HepG2 (cell line): ENCODE measurements around the gene C20orf204. TPM values are rescaled to one million over a fixed set of nuclear protein-coding genes. Genes with fewer than 3 reads are reported as not detected.

ENCODE experiments used
- E2F1 ChIP-seq: sonication (generic); formaldehyde crosslinking; IDR thresholded peaks from 2 replicates; pipeline ENCODE4 v1.5.0; 2020; ENCODE audit warnings: missing genetic modification reagents
- HDAC1 ChIP-seq: sonication (generic); formaldehyde crosslinking; IDR thresholded peaks from 2 replicates; pipeline ENCODE4 v1.5.1; 2020; ENCODE audit warnings: mild to moderate bottlenecking, missing genetic modification reagents
- JUN ChIP-seq: sonication (generic); formaldehyde crosslinking; IDR thresholded peaks from 2 replicates; pipeline ENCODE4 v1.4.0; 2020; ENCODE audit warnings: mild to moderate bottlenecking, missing genetic modification reagents
- KAT8 ChIP-seq: IDR thresholded peaks from 2 replicates; pipeline ENCODE4 v1.6.1; 2016; ENCODE audit warnings: missing genetic modification reagents, missing compliant biosample characterization
- KLF16 ChIP-seq, 2 experiments: sonication (generic) in 1 of 2; formaldehyde crosslinking in 1 of 2; IDR thresholded peaks; 2 replicates each; pipeline versions ENCODE4 v1.6.1 to v1.8.0; 2016 to 2023; ENCODE audit warnings: missing genetic modification reagents in 2 of 2, missing compliant biosample characterization in 1 of 2
- NR3C1 ChIP-seq: sonication (generic); formaldehyde crosslinking; IDR thresholded peaks from 2 replicates; pipeline ENCODE4 v1.4.0; 2020; ENCODE audit warnings: missing genetic modification reagents
- SRSF4 ChIP-seq: fragments of 200-400 bp; formaldehyde crosslinking; IDR thresholded peaks from one replicate; pipeline ENCODE4 v1.6.1; 2018; ENCODE audit warnings: mild to moderate bottlenecking, low read depth, low read length, moderate library complexity; ENCODE audit not compliant: poor library complexity, severe bottlenecking
- ZMYM2 ChIP-seq: sonication (generic); formaldehyde crosslinking; IDR thresholded peaks from 2 replicates; pipeline ENCODE4 v1.8.0; 2022; ENCODE audit warnings: mild to moderate bottlenecking, missing genetic modification reagents
- ZNF205 ChIP-seq: IDR thresholded peaks from 2 replicates; pipeline ENCODE4 v1.6.1; 2018; ENCODE audit warnings: missing biosample characterization, missing genetic modification reagents
- ZNF619 ChIP-seq: sonication (generic); formaldehyde crosslinking; IDR thresholded peaks from 2 replicates; pipeline ENCODE4 v1.4.0; 2020; ENCODE audit warnings: mild to moderate bottlenecking, missing genetic modification reagents
- ZNF629 ChIP-seq: sonication (generic); formaldehyde crosslinking; conservative IDR thresholded peaks from 2 replicates; pipeline ENCODE4 v1.5.0; 2020; ENCODE audit warnings: missing genetic modification reagents
- ZNF674 ChIP-seq: sonication (generic); formaldehyde crosslinking; IDR thresholded peaks from 2 replicates; pipeline ENCODE4 v1.5.0; 2020; ENCODE audit warnings: low read depth, mild to moderate bottlenecking, missing genetic modification reagents
- ZNF724P ChIP-seq: sonication (generic); formaldehyde crosslinking; IDR thresholded peaks from 2 replicates; pipeline ENCODE4 v1.8.0; 2022; ENCODE audit warnings: missing genetic modification reagents, borderline replicate concordance
- ZNF878 ChIP-seq: sonication (generic); formaldehyde crosslinking; IDR thresholded peaks from 2 replicates; pipeline ENCODE4 v1.8.1; 2023; ENCODE audit warnings: mild to moderate bottlenecking, missing genetic modification reagents, moderate library complexity
- ZNF879 ChIP-seq: sonication (generic); formaldehyde crosslinking; IDR thresholded peaks from 2 replicates; pipeline ENCODE4 v1.8.1; 2023; ENCODE audit warnings: missing genetic modification reagents
- ZXDC ChIP-seq: sonication (generic); formaldehyde crosslinking; IDR thresholded peaks from 2 replicates; pipeline ENCODE4 v1.5.0; 2020; ENCODE audit warnings: mild to moderate bottlenecking, missing genetic modification reagents
- polyA plus RNA-seq, 8 experiments: library from polyadenylated mRNA; depleted of rRNA in 3 of 8; stranded (reverse) in 7 of 8; unstranded in 1 of 8; fragments of >200 nt; fragmentation: Illumina TruSeq in 4 of 8; extraction: Trizol in 4 of 8; gene quantifications; 2 replicates each; pipeline versions ENCODE4 v1.2.1 to v1.2.3, GENCODE V29; 2011 to 2016; ENCODE audit warnings: low read depth in 4 of 8, missing spikeins in 1 of 8, mixed read lengths in 1 of 8; ENCODE audit not compliant: insufficient read depth in 1 of 8
- total RNA-seq, 5 experiments: library from RNA; depleted of rRNA; stranded (reverse); fragments of >200 nt; fragmentation: Illumina TruSeq; extraction: Trizol; gene quantifications; 2 replicates each; pipeline ENCODE4 v1.2.3, GENCODE V29; 2016; ENCODE audit warnings: low read depth in 1 of 5
- TF ChIP-seq, protein P1 (sequence below): sonication (generic); formaldehyde crosslinking; IDR thresholded peaks from 2 replicates; pipeline ENCODE4 v1.4.0; 2020; ENCODE audit warnings: low read depth, missing genetic modification reagents
- TF ChIP-seq, protein P2 (sequence below), 2 experiments: IDR thresholded peaks; 2 replicates each; pipeline ENCODE4 v1.6.1; 2011 to 2012; ENCODE audit warnings: low read length in 2 of 2, borderline replicate concordance in 1 of 2, low read depth in 1 of 2, mild to moderate bottlenecking in 1 of 2, moderate library complexity in 1 of 2

Gene C20orf204
- total and polyA plus RNA-seq, 2 of the 13 experiments (the other 11 are each of a cell fraction or from before 2014, with no cell fraction given): 22.1 to 80.0 TPM

DNA sequence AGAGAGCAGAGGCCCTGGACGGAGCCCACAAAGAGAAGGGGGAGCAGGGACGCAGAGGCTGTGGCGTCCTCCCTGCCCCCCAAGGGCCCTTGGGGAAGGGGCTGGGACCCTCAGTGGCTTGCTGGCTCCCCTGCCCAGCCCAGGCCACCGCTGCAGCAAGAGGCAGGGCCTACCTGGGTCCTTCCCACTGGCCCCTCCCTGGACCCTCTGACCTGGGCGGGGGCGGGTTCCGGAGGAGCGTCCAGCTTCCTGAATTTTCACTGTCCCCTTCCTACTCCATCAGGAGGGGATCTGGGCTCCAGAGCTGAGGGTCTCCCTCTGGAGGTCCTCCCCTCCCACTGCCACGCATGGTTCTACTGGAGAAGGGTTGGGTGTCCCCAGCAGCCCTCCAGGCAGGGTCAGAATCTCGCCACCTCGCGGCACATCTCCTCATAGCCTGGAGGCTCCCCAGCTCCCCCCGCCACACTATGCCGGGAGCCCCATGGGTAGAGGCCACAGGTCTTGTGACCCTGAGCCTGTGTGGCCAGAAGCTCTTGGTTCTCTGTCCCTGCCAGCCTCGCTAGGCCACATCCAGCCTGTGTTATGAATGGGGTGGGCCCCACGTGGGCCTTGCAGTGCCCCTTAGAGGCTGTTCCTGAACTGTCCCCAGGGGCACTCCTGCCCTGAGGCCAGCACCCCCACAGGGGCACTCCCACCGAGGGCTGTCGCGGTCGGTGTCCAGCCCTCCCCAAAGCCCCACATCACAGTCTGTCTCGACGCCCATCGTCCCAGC, 14.5 kb downstream of the C20orf204 start (continued):
- TF ChIP-seq ZXDC (CRISPR knock-in tag) (no peak), HDAC1 (no peak; the same call in 1 of the 2 replicates), ZMYM2 (CRISPR knock-in tag) (peak; percentile 27; the same call in 1 of the 2 replicates), ZNF619 (CRISPR knock-in tag) (peak; percentile 8; the same call in 1 of the 2 replicates), NR3C1 (no peak), SRSF4 (no peak), ZNF205 (CRISPR knock-in tag) (no peak), ZNF674 (CRISPR knock-in tag) (no peak), E2F1 (CRISPR knock-in tag) (no peak), ZNF724P (CRISPR knock-in tag) (no peak; the same call in none of the 2 replicates), ZNF629 (peak; percentile 46; the same call in 1 of the 2 replicates), KLF16 (CRISPR knock-in tag; IDR thresholded peaks at IDR 0.05) (no peak; a peak in 2 of 4 replicates), ZNF878 (CRISPR knock-in tag) (no peak), KAT8 (CRISPR knock-in tag) (peak; percentile 89), JUN (CRISPR knock-in tag) (no peak), ZNF879 (no peak)
- TF ChIP-seq, protein P1, sequence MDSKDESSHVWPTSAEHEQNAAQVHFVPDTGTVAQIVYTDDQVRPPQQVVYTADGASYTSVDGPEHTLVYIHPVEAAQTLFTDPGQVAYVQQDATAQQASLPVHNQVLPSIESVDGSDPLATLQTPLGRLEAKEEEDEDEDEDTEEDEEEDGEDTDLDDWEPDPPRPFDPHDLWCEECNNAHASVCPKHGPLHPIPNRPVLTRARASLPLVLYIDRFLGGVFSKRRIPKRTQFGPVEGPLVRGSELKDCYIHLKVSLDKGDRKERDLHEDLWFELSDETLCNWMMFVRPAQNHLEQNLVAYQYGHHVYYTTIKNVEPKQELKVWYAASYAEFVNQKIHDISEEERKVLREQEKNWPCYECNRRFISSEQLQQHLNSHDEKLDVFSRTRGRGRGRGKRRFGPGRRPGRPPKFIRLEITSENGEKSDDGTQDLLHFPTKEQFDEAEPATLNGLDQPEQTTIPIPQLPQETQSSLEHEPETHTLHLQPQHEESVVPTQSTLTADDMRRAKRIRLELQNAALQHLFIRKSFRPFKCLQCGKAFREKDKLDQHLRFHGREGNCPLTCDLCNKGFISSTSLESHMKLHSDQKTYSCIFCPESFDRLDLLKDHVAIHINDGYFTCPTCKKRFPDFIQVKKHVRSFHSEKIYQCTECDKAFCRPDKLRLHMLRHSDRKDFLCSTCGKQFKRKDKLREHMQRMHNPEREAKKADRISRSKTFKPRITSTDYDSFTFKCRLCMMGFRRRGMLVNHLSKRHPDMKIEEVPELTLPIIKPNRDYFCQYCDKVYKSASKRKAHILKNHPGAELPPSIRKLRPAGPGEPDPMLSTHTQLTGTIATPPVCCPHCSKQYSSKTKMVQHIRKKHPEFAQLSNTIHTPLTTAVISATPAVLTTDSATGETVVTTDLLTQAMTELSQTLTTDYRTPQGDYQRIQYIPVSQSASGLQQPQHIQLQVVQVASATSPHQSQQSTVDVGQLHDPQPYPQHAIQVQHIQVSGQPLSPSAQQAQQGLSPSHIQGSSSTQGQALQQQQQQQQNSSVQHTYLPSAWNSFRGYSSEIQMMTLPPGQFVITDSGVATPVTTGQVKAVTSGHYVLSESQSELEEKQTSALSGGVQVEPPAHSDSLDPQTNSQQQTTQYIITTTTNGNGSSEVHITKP: peak; percentile 32; the same call in 1 of the 2 replicates
- TF ChIP-seq, protein P2, sequence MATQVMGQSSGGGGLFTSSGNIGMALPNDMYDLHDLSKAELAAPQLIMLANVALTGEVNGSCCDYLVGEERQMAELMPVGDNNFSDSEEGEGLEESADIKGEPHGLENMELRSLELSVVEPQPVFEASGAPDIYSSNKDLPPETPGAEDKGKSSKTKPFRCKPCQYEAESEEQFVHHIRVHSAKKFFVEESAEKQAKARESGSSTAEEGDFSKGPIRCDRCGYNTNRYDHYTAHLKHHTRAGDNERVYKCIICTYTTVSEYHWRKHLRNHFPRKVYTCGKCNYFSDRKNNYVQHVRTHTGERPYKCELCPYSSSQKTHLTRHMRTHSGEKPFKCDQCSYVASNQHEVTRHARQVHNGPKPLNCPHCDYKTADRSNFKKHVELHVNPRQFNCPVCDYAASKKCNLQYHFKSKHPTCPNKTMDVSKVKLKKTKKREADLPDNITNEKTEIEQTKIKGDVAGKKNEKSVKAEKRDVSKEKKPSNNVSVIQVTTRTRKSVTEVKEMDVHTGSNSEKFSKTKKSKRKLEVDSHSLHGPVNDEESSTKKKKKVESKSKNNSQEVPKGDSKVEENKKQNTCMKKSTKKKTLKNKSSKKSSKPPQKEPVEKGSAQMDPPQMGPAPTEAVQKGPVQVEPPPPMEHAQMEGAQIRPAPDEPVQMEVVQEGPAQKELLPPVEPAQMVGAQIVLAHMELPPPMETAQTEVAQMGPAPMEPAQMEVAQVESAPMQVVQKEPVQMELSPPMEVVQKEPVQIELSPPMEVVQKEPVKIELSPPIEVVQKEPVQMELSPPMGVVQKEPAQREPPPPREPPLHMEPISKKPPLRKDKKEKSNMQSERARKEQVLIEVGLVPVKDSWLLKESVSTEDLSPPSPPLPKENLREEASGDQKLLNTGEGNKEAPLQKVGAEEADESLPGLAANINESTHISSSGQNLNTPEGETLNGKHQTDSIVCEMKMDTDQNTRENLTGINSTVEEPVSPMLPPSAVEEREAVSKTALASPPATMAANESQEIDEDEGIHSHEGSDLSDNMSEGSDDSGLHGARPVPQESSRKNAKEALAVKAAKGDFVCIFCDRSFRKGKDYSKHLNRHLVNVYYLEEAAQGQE (IDR thresholded peaks at IDR 0.05; ENCODE audit: borderline replicate concordance in 1 of 2, low read depth in 1 of 2, low read length in 2 of 2): no peak
